ENCODE results near the gene CNEP1R1. TPM values are rescaled to one million over a fixed set of nuclear protein-coding genes. Genes with fewer than 3 reads are reported as not detected.

CNEP1R1 gene
- total RNA-seq, 4 donors from 2014 or later = 11.7 to 24.9 (median 16.1) TPM

GRCh38 chr16:50068550-50068949 is 43.5 kb downstream of the CNEP1R1 start:
- no peak for TF ChIP-seq POLR2A (IDR thresholded peaks at IDR 0.05)
- TF ChIP-seq CTCF (IDR thresholded peaks at IDR 0.05 in 4 of 5, conservative IDR thresholded peaks at IDR 0.05 in 1 of 5) = no peak
- DNase-seq (no peak), ATAC-seq (no peak)
- Histone ChIP-seq H3K9me3 (no peaks in the 10 kb centered on the region), H3K4me3 (no peak overlapping the region), H3K36me3 (peaks cover 0 to 31% of the 10 kb centered on the region in 2 donors), H3K27me3 (no peaks in the 10 kb centered on the region), H3K27ac (no peak overlapping the region), H3K4me1 (peaks cover 19 to 27% of the 10 kb centered on the region in 2 donors)
- intact Hi-C loops (cut with DNase I; ENCODE audit: low total_unique reads) = loop anchor here (10.0 kb wide), 1 partner anchor 676 kb away; the partner anchor contains the start of gene CYLD
- in situ Hi-C loops (cut with MboI; ENCODE audit: low sequenced_read_pairs in 4 of 4) = loop anchor here in 1 of 4 donors (10.0 kb wide), 1 partner anchor 76 kb away; no protein-coding TSS in a partner anchor

DNA sequence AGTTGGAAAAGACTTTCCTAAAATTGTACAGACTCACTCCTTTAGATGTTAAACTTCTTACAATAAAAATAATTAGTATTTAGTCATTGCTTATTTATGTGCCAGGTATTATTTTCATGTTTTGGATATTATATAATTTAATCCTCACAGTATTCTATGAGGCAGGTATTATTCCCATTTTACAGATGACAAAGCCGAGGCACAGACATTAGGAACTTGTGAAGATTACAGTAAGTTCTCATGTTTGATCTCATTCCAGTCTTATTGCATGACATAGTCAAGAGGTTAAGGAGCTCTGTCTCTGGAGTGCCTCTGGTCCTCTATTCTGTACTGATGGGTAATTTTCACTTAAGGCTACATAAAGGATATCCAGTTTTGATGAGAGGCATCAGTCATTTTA is 44.0 kb downstream of the CNEP1R1 start:
- in situ Hi-C loops (cut with MboI; ENCODE audit: low sequenced_read_pairs in 4 of 4) (loop anchor here in 1 of 4 donors (10.0 kb wide), 1 partner anchor 76 kb away; no protein-coding TSS in a partner anchor), intact Hi-C loops (cut with DNase I; ENCODE audit: low total_unique reads) (loop anchor here (10.0 kb wide), 1 partner anchor 676 kb away; the partner anchor contains the start of gene CYLD)
- H3K27ac ChIP-seq = no peak overlapping the region
- no peak for TF ChIP-seq POLR2A (IDR thresholded peaks at IDR 0.05)
- H3K4me1 ChIP-seq = peaks cover 19 to 27% of the 10 kb centered on the region in 2 donors
- DNase-seq (no peak), ATAC-seq (no peak)
- H3K27me3 ChIP-seq = no peaks in the 10 kb centered on the region
- H3K4me3 ChIP-seq = no peak overlapping the region
- H3K36me3 ChIP-seq = peaks cover 0 to 34% of the 10 kb centered on the region in 2 donors
- H3K9me3 ChIP-seq = no peaks in the 10 kb centered on the region

GRCh38 chr16:50071075-50071671 is 46.1 kb downstream of the CNEP1R1 start:
- H3K4me1 ChIP-seq = peaks cover 19 to 27% of the 10 kb centered on the region in 2 donors
- no peaks in the 10 kb centered on the region for H3K9me3 ChIP-seq
- H3K27me3 ChIP-seq = no peaks in the 10 kb centered on the region
- peaks cover 0 to 37% of the 10 kb centered on the region in 2 donors for H3K36me3 ChIP-seq
- DNase-seq = no peak
- ATAC-seq = no peak
- TF ChIP-seq POLR2A (IDR thresholded peaks at IDR 0.05) = no peak
- no peak for TF ChIP-seq CTCF (IDR thresholded peaks at IDR 0.05 in 4 of 5, conservative IDR thresholded peaks at IDR 0.05 in 1 of 5)
- intact Hi-C loops (cut with DNase I; ENCODE audit: low total_unique reads) = loop anchor here (1.0 kb wide), 1 partner anchor 141 kb away; no protein-coding TSS in a partner anchor
- no peak overlapping the region for H3K4me3 ChIP-seq
- in situ Hi-C loops (cut with MboI; ENCODE audit: low sequenced_read_pairs in 4 of 4) = no loop called here
- no peak overlapping the region for H3K27ac ChIP-seq

GRCh38 chr16:50072730-50073129 is 47.7 kb downstream of the CNEP1R1 start:
- in situ Hi-C loops (cut with MboI; ENCODE audit: low sequenced_read_pairs in 4 of 4) (no loop called here), intact Hi-C loops (cut with DNase I; ENCODE audit: low total_unique reads) (no loop called here)
- H3K9me3 ChIP-seq = no peaks in the 10 kb centered on the region
- no peak for DNase-seq
- peaks cover 0 to 51% of the 10 kb centered on the region in 2 donors for H3K36me3 ChIP-seq
- H3K27me3 ChIP-seq = no peaks in the 10 kb centered on the region
- ATAC-seq = no peak
- H3K4me1 ChIP-seq = peaks cover 7 to 15% of the 10 kb centered on the region in 2 donors
- H3K27ac ChIP-seq = no peak overlapping the region
- TF ChIP-seq POLR2A (IDR thresholded peaks at IDR 0.05) = no peak
- no peak for TF ChIP-seq CTCF (IDR thresholded peaks at IDR 0.05 in 4 of 5, conservative IDR thresholded peaks at IDR 0.05 in 1 of 5)
- no peak overlapping the region for H3K4me3 ChIP-seq

DNA sequence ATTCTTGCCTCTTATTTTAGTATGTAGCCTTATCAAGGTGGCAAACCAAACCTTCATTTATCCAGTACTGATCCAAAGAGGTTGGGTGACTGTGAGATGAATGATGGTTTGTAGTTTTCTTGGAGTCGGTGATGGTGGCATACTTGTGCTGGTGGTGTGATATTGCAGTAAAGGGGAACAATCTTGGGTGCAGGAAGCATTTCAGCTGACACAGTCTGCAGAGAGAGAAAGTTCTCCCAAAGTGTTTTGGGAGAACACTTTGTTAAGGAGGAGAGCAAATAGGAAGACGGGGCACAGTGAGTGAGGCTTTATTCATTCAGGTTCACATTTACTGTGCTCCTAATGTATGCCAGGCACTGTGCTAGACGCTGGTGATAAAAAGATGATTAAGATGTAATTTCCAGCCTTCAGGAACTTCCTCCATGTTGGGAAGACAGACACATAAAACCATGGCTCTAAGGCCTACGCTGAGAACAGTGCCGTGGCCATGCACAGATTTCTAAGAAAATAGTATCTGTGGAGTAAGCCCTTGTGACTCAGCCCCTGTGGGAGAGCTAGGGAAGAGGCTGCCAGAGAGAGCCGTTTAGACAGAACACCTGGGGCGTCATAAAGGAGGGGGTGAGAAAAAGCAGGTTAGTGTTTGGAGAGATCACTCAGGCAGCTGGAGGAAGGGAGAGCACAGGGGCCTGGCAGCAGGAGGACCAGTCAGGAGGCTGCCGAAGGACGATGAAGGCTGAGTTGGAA is 54.5 kb downstream of the CNEP1R1 start:
- DNase-seq (no peak), ATAC-seq (no peak)
- Histone ChIP-seq H3K27me3 (no peaks in the 10 kb centered on the region), H3K36me3 (peaks cover 2 to 51% of the 10 kb centered on the region in 2 donors), H3K27ac (no peak overlapping the region), H3K9me3 (no peaks in the 10 kb centered on the region), H3K4me3 (no peak overlapping the region), H3K4me1 (no peaks in the 10 kb centered on the region)
- in situ Hi-C loops (cut with MboI; ENCODE audit: low sequenced_read_pairs in 4 of 4) (no loop called here), intact Hi-C loops (cut with DNase I; ENCODE audit: low total_unique reads) (no loop called here)
- no peak for TF ChIP-seq POLR2A (IDR thresholded peaks at IDR 0.05)
- no peak for TF ChIP-seq CTCF (IDR thresholded peaks at IDR 0.05 in 4 of 5, conservative IDR thresholded peaks at IDR 0.05 in 1 of 5)
